Glutamatergic neuron (in vitro differentiated cells): ENCODE measurements around the gene NEUROG2. TPM values are rescaled to one million over a fixed set of nuclear protein-coding genes. Genes with fewer than 3 reads are reported as not detected.
"Not testable (repeated sequence)": the region's sequence is repeated elsewhere in the genome, so short reads cannot be mapped to it uniquely, and the experiment has no call there.

Experiments
- DNase-seq: peaks from one replicate; pipeline ENCODE4 v3.0.0; 2022
- H3K27ac Mint-ChIP-seq: one replicate; pipeline ENCODE4 v1.8.0; 2020; ENCODE audit warnings: mild to moderate bottlenecking, mixed read lengths, inconsistent platforms; ENCODE audit not compliant: unreplicated experiment
- H3K27me3 Mint-ChIP-seq: one replicate; pipeline ENCODE4 v1.8.0; 2020; ENCODE audit warnings: mild to moderate bottlenecking, moderate library complexity, mixed read lengths, inconsistent platforms; ENCODE audit not compliant: unreplicated experiment
- H3K36me3 Mint-ChIP-seq: one replicate; pipeline ENCODE4 v1.8.0; 2020; ENCODE audit warnings: mild to moderate bottlenecking, mixed read lengths, inconsistent platforms; ENCODE audit not compliant: unreplicated experiment
- H3K4me1 Mint-ChIP-seq: one replicate; pipeline ENCODE4 v1.8.0; 2020; ENCODE audit warnings: mild to moderate bottlenecking, low read depth, mixed read lengths, inconsistent platforms; ENCODE audit not compliant: unreplicated experiment
- H3K4me3 Mint-ChIP-seq: one replicate; pipeline ENCODE4 v1.8.0; 2020; ENCODE audit warnings: mild to moderate bottlenecking, mixed read lengths, inconsistent platforms; ENCODE audit not compliant: unreplicated experiment
- H3K9me3 Mint-ChIP-seq: one replicate; pipeline ENCODE4 v1.8.0; 2020; ENCODE audit warnings: mild to moderate bottlenecking, moderate library complexity, mixed read lengths, inconsistent platforms; ENCODE audit not compliant: unreplicated experiment
- total RNA-seq: library from RNA; stranded (reverse); fragmentation: NEBNext Ultra II Directional; extraction: Animal tissue kit (Norgen Biotek cat#: 25700); gene quantifications from one replicate; pipeline ENCODE4 v1.2.1, GENCODE V29; 2021; ENCODE audit not compliant: unreplicated experiment
- TF ChIP-seq, protein P1 (sequence below): fragments of 200-600 bp; sonication (generic); IDR thresholded peaks from one replicate; pipeline ENCODE4 v1.5.0; 2021; ENCODE audit not compliant: partially characterized antibody, unreplicated experiment

The NEUROG2 gene
- total RNA-seq, 1 donor from 2014 or later = 7.3 TPM

DNA sequence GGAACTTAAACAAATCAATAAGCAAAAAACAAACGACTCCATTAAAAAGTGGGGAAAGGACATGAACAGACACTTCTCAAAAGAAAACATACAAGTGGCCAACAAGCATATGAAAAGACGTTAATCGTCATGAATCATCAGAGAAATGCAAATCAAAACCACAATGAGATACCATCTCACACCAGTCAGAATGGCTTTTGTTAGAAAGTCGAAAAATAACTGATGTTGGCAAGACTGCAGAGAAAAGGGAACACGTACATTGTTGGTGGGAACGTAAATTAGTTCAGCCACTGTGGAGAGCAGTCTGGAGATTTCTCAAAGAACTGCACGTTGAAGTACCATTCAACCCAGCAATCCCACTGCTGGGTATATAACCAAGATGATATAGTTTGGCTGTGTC is 23.7 kb downstream of the NEUROG2 start:
- no peak overlapping the region for H3K27ac Mint-ChIP-seq
- H3K9me3 Mint-ChIP-seq = peaks cover 12% of the 10 kb centered on the region
- TF ChIP-seq, protein P1, sequence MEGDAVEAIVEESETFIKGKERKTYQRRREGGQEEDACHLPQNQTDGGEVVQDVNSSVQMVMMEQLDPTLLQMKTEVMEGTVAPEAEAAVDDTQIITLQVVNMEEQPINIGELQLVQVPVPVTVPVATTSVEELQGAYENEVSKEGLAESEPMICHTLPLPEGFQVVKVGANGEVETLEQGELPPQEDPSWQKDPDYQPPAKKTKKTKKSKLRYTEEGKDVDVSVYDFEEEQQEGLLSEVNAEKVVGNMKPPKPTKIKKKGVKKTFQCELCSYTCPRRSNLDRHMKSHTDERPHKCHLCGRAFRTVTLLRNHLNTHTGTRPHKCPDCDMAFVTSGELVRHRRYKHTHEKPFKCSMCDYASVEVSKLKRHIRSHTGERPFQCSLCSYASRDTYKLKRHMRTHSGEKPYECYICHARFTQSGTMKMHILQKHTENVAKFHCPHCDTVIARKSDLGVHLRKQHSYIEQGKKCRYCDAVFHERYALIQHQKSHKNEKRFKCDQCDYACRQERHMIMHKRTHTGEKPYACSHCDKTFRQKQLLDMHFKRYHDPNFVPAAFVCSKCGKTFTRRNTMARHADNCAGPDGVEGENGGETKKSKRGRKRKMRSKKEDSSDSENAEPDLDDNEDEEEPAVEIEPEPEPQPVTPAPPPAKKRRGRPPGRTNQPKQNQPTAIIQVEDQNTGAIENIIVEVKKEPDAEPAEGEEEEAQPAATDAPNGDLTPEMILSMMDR = no peak
- H3K4me1 Mint-ChIP-seq = no peaks in the 10 kb centered on the region
- peaks cover 6% of the 10 kb centered on the region for H3K27me3 Mint-ChIP-seq
- H3K4me3 Mint-ChIP-seq = no peak overlapping the region
- DNase-seq = no peak
- H3K36me3 Mint-ChIP-seq = peaks cover 21% of the 10 kb centered on the region

DNA sequence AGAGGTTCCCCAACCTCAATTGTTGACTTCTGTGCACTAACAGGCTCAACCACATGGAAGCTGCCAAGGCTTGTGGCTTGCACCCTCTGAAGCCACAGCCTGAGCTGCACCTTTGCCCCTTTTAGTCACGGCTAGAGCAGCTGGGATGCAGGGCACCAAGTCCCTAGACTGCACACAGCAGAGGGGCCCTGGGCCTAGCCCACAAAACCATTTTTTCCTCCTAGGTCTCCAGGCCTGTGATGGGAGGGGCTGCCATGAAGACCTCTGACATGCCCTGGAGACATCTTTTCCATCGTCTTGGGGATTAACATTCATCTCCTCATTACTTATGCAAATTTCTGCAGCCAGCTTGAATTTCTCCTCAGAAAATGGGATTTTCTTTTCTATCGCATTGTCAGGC is 25.2 kb downstream of the NEUROG2 start:
- H3K27me3 Mint-ChIP-seq, DNase-seq, H3K4me1 Mint-ChIP-seq, H3K27ac Mint-ChIP-seq, H3K4me3 Mint-ChIP-seq: not testable (repeated sequence)
- peaks cover 12% of the 10 kb centered on the region for H3K9me3 Mint-ChIP-seq
- peaks cover 21% of the 10 kb centered on the region for H3K36me3 Mint-ChIP-seq

DNA sequence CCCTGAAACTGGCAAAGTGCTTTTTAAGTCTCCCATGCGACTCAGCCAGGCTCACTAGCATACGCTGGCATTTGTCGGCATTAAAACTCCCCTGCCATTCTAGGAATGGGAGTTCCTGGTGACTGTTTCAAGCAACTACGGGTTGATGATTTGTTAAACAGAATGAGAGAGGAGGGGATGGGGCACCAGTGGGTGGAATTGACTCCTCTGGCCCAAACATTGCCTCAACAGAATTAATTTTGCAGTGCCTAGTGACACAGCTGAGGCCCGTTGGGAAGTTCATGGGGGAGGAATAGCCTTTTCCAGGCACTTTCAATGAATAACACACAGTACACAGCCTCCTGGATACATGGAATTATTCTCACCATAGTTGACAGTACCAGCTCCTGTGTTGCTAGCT is 30.1 kb downstream of the NEUROG2 start:
- H3K9me3 Mint-ChIP-seq = peaks cover 5% of the 10 kb centered on the region
- H3K36me3 Mint-ChIP-seq = peaks cover 15% of the 10 kb centered on the region
- H3K4me1 Mint-ChIP-seq = peaks cover 3% of the 10 kb centered on the region
- H3K27me3 Mint-ChIP-seq = peaks cover 2% of the 10 kb centered on the region
- H3K27ac Mint-ChIP-seq = no peak overlapping the region
- H3K4me3 Mint-ChIP-seq = no peak overlapping the region
- TF ChIP-seq, protein P1 = no peak
- no peak for DNase-seq

DNA sequence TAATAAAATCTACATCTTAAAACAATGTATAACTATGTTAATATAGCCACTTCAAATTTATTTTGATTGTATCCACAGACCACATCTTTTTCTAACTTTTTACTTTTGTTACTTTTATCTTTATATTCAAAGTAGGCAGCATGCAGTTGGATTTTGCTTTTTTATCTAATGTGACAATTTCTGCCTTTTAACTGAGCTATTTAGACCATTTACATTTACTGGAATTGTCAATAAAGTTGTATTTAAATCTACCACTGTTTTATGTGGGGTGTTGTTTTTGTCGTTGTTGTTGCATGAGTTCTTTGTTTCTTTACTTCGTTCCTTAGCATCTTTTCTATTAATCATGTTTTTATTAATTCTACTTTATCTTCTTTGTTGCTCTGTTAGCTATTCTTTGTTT is 42.0 kb downstream of the NEUROG2 start:
- no peak overlapping the region for H3K27ac Mint-ChIP-seq
- DNase-seq = no peak
- peaks cover 4% of the 10 kb centered on the region for H3K36me3 Mint-ChIP-seq
- no peak overlapping the region for H3K4me3 Mint-ChIP-seq
- peaks cover 1% of the 10 kb centered on the region for H3K9me3 Mint-ChIP-seq
- peaks cover 2% of the 10 kb centered on the region for H3K27me3 Mint-ChIP-seq
- TF ChIP-seq, protein P1 = no peak
- H3K4me1 Mint-ChIP-seq = no peaks in the 10 kb centered on the region

DNA sequence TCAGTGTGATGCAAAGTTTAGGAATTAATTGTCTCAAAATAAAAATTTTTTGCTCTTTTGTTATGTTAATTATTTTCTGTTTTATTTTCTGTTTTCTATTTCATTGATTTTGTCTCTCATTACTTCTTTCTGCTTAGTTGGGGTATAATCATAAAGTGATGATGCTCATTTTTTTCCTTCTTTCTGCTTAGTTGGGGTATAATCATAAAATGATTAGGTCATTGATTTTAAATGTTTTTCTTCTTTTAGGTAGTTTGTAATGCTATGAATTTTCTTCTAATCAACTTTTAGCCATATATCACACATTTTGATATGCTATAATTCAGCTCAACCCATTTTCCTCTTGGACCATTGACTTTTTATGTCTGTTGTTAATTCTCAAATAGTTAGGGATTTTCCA is 43.7 kb downstream of the NEUROG2 start:
- peaks cover 2% of the 10 kb centered on the region for H3K27me3 Mint-ChIP-seq
- H3K27ac Mint-ChIP-seq = no peak overlapping the region
- no peak overlapping the region for H3K4me3 Mint-ChIP-seq
- H3K4me1 Mint-ChIP-seq = no peaks in the 10 kb centered on the region
- TF ChIP-seq, protein P1 = no peak
- peaks cover 1% of the 10 kb centered on the region for H3K9me3 Mint-ChIP-seq
- no peaks in the 10 kb centered on the region for H3K36me3 Mint-ChIP-seq
- no peak for DNase-seq

Other genes with a start within 250 kb of the NEUROG2 start
- 3.0 TPM for gene TIFA, start 230.3 kb downstream of the NEUROG2 start, total RNA-seq
- gene ALPK1, start 218.8 kb downstream of the NEUROG2 start, total RNA-seq = 0.86 TPM
- 18.5 TPM for gene ZGRF1, start 120.7 kb upstream of the NEUROG2 start, total RNA-seq
- gene LARP7, start 121.0 kb upstream of the NEUROG2 start, total RNA-seq = 40.9 TPM